MCF 10A (cell line): ENCODE results near the gene CAMK2B. TPM values are rescaled to one million over a fixed set of nuclear protein-coding genes. Genes with fewer than 3 reads are reported as not detected.

Source experiments
- BruUV-seq: library from RNA; stranded (reverse); fragments of 400-500 nt; replicated peaks from 2 replicates; lab custom pipeline; 2021; lab: Mats Ljungman, UMichigan
- CTCF ChIA-PET: fragments of 300-600 bp; sonication (Branson Sonifier 250); formaldehyde crosslinking; extraction: SDS; loops from one replicate; lab custom pipeline; 2021; ENCODE audit warnings: antibody characterized with exemption, inconsistent platforms; lab: Yijun Ruan, JAX
- POLR2A ChIA-PET: fragments of 300-600, 350-650 bp; sonication (Branson Sonifier 250); formaldehyde crosslinking; extraction: SDS; loops from one replicate; lab custom pipeline; 2020; ENCODE audit warnings: antibody characterized with exemption, inconsistent platforms; lab: Yijun Ruan, JAX
- DNase-seq: peaks from one replicate; pipeline ENCODE4 v3.0.0-alpha.2; 2018; ENCODE audit not compliant: unreplicated experiment
- H3K27ac Mint-ChIP-seq: one replicate; pipeline ENCODE4 v1.8.0; 2022; ENCODE audit warnings: mild to moderate bottlenecking, low read depth, mixed read lengths; ENCODE audit not compliant: unreplicated experiment
- H3K27me3 Mint-ChIP-seq: one replicate; pipeline ENCODE4 v1.8.0; 2022; ENCODE audit warnings: mixed read lengths; ENCODE audit not compliant: insufficient read depth, unreplicated experiment
- H3K36me3 Mint-ChIP-seq: one replicate; pipeline ENCODE4 v1.8.0; 2022; ENCODE audit warnings: mild to moderate bottlenecking, moderate library complexity, mixed read lengths; ENCODE audit not compliant: insufficient read depth, unreplicated experiment
- H3K4me1 Mint-ChIP-seq: one replicate; pipeline ENCODE4 v1.8.0; 2022; ENCODE audit warnings: mixed read lengths; ENCODE audit not compliant: insufficient read depth, unreplicated experiment
- H3K4me3 Mint-ChIP-seq: one replicate; pipeline ENCODE4 v1.8.0; 2022; ENCODE audit warnings: mild to moderate bottlenecking, moderate library complexity, mixed read lengths; ENCODE audit not compliant: unreplicated experiment
- H3K9me3 Mint-ChIP-seq: one replicate; pipeline ENCODE4 v1.8.0; 2022; ENCODE audit warnings: mixed read lengths; ENCODE audit not compliant: unreplicated experiment
- CTCF ChIP-seq: fragments of 200-600 bp; IDR thresholded peaks from one replicate; pipeline ENCODE4 v1.8.0; 2022; ENCODE audit warnings: antibody characterized with exemption, mild to moderate bottlenecking; ENCODE audit not compliant: unreplicated experiment
- intact Hi-C: fragments of 100-400 bp; cut with micrococcal nuclease; formaldehyde crosslinking; loops from 2 replicates; pipeline ENCODE4 v1.14.1; 2022
- total RNA-seq: library from RNA; stranded (reverse); gene quantifications from 2 replicates; pipeline ENCODE4 v1.2.3, GENCODE V29; 2022

Gene CAMK2B
- total RNA-seq, 1 experiment from 2014 or later: 1.8 TPM

GRCh38 chr7:44281811-44282600 lies 43.4 kb downstream of the CAMK2B start:
- intact Hi-C loops: no loop called here
- no peaks in the 10 kb centered on the region for H3K27me3 Mint-ChIP-seq
- BruUV-seq: no TSS peak
- no peak overlapping the region for H3K27ac Mint-ChIP-seq
- no peak overlapping the region for H3K4me3 Mint-ChIP-seq
- H3K36me3 Mint-ChIP-seq: no peaks in the 10 kb centered on the region
- H3K4me1 Mint-ChIP-seq: no peaks in the 10 kb centered on the region
- no peak for DNase-seq
- no peak for TF ChIP-seq CTCF
- POLR2A ChIA-PET: no interaction called here
- CTCF ChIA-PET: no interaction called here
- no peaks in the 10 kb centered on the region for H3K9me3 Mint-ChIP-seq

- TF ChIP-seq CTCF: no peak
- DNase-seq: no peak
- no peaks in the 10 kb centered on the region for H3K36me3 Mint-ChIP-seq
- ChIA-PET CTCF (no interaction called here), POLR2A (no interaction called here)
- no peaks in the 10 kb centered on the region for H3K27me3 Mint-ChIP-seq
- H3K4me1 Mint-ChIP-seq: no peaks in the 10 kb centered on the region
- H3K27ac Mint-ChIP-seq: no peak overlapping the region
- no peaks in the 10 kb centered on the region for H3K9me3 Mint-ChIP-seq
- no peak overlapping the region for H3K4me3 Mint-ChIP-seq
- intact Hi-C loops: no loop called here
- BruUV-seq: no TSS peak
Measured at GRCh38 chr7:44280993-44281721, 44.2 kb downstream of the CAMK2B start.

GRCh38 chr7:44280636-44280992 lies 44.8 kb downstream of the CAMK2B start:
- Mint-ChIP-seq H3K4me3 (no peak overlapping the region), H3K4me1 (no peaks in the 10 kb centered on the region), H3K36me3 (no peaks in the 10 kb centered on the region), H3K27me3 (no peaks in the 10 kb centered on the region), H3K9me3 (no peaks in the 10 kb centered on the region), H3K27ac (no peak overlapping the region)
- CTCF ChIA-PET: no interaction called here
- POLR2A ChIA-PET: no interaction called here
- no peak for DNase-seq
- intact Hi-C loops: no loop called here
- BruUV-seq: no TSS peak
- no peak for TF ChIP-seq CTCF

GRCh38 chr7:44279731-44280505 lies 45.5 kb downstream of the CAMK2B start:
- CTCF ChIA-PET: interaction anchor here (1.0 kb wide), 1 partner anchor 32 kb away, joined by 3 read pairs; no protein-coding TSS in a partner anchor
- Mint-ChIP-seq H3K4me1 (no peaks in the 10 kb centered on the region), H3K9me3 (no peaks in the 10 kb centered on the region), H3K36me3 (no peaks in the 10 kb centered on the region), H3K27me3 (no peaks in the 10 kb centered on the region), H3K27ac (no peak overlapping the region), H3K4me3 (no peak overlapping the region)
- BruUV-seq: no TSS peak
- no peak for TF ChIP-seq CTCF
- no peak for DNase-seq
- POLR2A ChIA-PET: interaction anchor here (1.2 to 1.4 kb wide), 2 partner anchors 12 to 21 kb away, joined by 3 to 4 read pairs; no protein-coding TSS in a partner anchor
- intact Hi-C loops: no loop called here
